Vagina (tissue), 2 donors: ENCODE measurements around the gene FSTL1.

Experiments
- CTCF ChIP-seq, 3 experiments: fragments of 450-650 bp in 2 of 3; fragments of 200-600 bp in 1 of 3; sonication (generic) in 1 of 3; IDR thresholded peaks; one replicate each; pipeline ENCODE4 v1.5.1; 2017 to 2019; ENCODE audit warnings: antibody characterized with exemption in 3 of 3, mild to moderate bottlenecking in 2 of 3, moderate library complexity in 2 of 3
- POLR2AphosphoS5 ChIP-seq, 2 donors: sonication (generic); formaldehyde crosslinking; IDR thresholded peaks; one replicate each; pipeline ENCODE4 v1.9.0; 2017; ENCODE audit warnings: antibody characterized with exemption in 2 of 2, mild to moderate bottlenecking in 2 of 2, low read depth in 1 of 2; ENCODE audit not compliant: insufficient read depth in 1 of 2

DNA sequence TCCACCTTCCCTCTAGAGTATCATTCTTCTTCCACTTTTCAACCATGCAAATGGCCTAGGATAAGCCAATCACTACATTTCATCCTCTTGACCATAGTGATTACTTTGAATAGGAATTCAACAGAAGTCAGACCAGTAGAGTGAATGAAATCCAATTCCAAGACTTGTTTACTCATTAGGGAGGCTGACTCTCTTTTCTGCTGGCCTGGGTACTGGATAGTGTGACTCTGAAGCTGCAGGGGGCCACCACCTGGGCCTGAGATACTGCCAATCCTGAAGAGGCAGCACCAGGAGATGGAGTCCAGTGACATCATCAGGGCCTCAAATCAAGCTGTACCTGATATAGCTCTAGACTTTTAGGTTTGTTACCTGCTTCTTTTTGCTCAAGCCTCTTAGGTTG is 7.0 kb upstream of the FSTL1 start:
- TF ChIP-seq CTCF (IDR thresholded peaks at IDR 0.05) (no peak), POLR2AphosphoS5 (IDR thresholded peaks at IDR 0.05; ENCODE audit: insufficient read depth in 1 of 2, low read depth in 1 of 2) (no peak)
